Measurements from ENCODE around the gene CXCL9. TPM values are rescaled to one million over a fixed set of nuclear protein-coding genes. Genes with fewer than 3 reads are reported as not detected.

The CXCL9 gene
- total RNA-seq, 6 experiments from 2014 or later, result 0.73 to 3.6 (median 2.6) TPM; not detected in 1

DNA sequence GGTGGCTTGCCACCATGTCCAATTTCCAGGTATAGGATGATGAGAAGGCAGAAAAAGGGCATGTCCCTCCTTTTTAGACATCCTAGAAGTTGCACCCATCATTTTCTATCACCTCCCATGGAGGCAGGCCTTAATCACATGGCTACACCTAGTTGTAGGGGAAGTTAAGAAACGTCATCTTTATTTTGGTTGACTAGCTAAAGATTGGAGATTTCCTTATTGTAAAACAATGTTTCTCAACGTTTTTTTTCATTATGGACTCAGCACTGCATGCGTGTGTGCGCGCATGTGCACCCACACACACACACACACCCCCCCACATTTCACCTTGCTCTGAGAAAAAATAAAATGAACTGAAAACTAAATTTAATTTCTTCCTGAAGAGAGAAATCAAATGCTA is 2.0 kb upstream of the CXCL9 start:
- H3K27ac ChIP-seq, result no peak overlapping the region
- no peak overlapping the region for H3K4me3 ChIP-seq
- peaks cover 0 to 2% (median 0%) of the 10 kb centered on the region in 4 donors for H3K9me3 ChIP-seq
- DNase-seq (no peak), ATAC-seq (no peak)
- no peaks in the 10 kb centered on the region for H3K27me3 ChIP-seq
- intact Hi-C loops (cut with DNase I), result no loop called here
- H3K36me3 ChIP-seq, result no peaks in the 10 kb centered on the region
- WGBS (ENCODE audit: insufficient coverage, low coverage, low lambda C conversion rate, missing lambda C conversion rate), result 86% methylated on average over 5 of the region's 5 CpGs
- TF ChIP-seq, protein P1, sequence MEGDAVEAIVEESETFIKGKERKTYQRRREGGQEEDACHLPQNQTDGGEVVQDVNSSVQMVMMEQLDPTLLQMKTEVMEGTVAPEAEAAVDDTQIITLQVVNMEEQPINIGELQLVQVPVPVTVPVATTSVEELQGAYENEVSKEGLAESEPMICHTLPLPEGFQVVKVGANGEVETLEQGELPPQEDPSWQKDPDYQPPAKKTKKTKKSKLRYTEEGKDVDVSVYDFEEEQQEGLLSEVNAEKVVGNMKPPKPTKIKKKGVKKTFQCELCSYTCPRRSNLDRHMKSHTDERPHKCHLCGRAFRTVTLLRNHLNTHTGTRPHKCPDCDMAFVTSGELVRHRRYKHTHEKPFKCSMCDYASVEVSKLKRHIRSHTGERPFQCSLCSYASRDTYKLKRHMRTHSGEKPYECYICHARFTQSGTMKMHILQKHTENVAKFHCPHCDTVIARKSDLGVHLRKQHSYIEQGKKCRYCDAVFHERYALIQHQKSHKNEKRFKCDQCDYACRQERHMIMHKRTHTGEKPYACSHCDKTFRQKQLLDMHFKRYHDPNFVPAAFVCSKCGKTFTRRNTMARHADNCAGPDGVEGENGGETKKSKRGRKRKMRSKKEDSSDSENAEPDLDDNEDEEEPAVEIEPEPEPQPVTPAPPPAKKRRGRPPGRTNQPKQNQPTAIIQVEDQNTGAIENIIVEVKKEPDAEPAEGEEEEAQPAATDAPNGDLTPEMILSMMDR (IDR thresholded peaks at IDR 0.05), result no peak
- TF ChIP-seq POLR2A (IDR thresholded peaks at IDR 0.05), result no peak
- H3K4me1 ChIP-seq, result peaks cover 0 to 33% (median 12%) of the 10 kb centered on the region in 4 donors

DNA sequence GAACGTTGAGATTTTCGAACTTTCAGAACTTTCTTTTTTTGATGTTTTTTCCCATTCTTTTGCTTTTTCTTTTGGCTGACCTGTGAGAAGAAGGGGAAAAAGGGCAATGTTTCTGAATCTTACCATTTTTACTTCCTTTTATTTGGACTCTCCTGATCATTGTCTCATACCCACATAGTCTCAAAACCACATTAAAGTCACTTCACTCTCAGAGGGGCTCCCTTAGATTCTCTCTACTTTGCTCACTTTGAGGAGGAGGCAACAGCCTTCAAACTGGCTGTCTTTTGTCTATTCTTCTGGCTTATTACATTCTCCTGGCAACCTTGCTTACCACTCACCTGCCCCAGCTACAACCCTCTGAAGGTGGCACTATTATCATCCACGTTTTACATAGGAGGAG is 3.7 kb downstream of the CXCL9 start:
- Histone ChIP-seq H3K36me3 (no peaks in the 10 kb centered on the region), H3K27me3 (no peaks in the 10 kb centered on the region), H3K27ac (no peak overlapping the region), H3K4me3 (no peak overlapping the region), H3K9me3 (no peaks in the 10 kb centered on the region), H3K4me1 (peaks cover 0 to 15% (median 6%) of the 10 kb centered on the region in 4 donors)
- WGBS (ENCODE audit: insufficient coverage, low coverage, low lambda C conversion rate, missing lambda C conversion rate), result 100% methylated on average over 3 of the region's 3 CpGs
- no peak for DNase-seq
- TF ChIP-seq, protein P1 (IDR thresholded peaks at IDR 0.05), result no peak
- TF ChIP-seq POLR2A (IDR thresholded peaks at IDR 0.05), result no peak
- intact Hi-C loops (cut with DNase I), result loop anchor here in 1 of 2 donors (5.0 kb wide), 1 partner anchor 64 kb away; no protein-coding TSS in a partner anchor
- ATAC-seq, result no peak

DNA sequence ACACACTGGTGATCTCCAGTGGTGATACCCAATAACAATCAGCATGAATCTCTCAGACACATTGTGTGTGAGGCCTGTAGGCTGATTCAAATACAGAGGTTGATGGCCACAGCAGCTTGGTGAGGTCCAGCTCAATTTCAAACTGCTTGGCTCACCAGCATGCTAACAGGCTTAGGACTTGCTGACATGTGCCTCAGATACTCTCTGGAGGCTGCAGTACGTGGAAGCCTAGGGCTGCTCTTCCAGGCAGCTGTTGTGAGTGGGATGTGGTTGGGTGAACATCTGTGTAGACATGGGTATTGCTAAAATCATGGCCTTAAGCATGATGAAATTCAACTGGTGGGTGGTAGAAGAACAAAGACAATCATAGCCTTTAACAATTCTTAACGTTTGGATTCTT is 4.3 kb downstream of the CXCL9 start:
- Histone ChIP-seq H3K27me3 (no peaks in the 10 kb centered on the region), H3K9me3 (no peaks in the 10 kb centered on the region), H3K4me1 (peaks cover 0 to 15% (median 6%) of the 10 kb centered on the region in 4 donors), H3K36me3 (no peaks in the 10 kb centered on the region), H3K27ac (no peak overlapping the region), H3K4me3 (no peak overlapping the region)
- DNase-seq, result no peak
- intact Hi-C loops (cut with DNase I), result loop anchor here in 1 of 2 donors (5.0 kb wide), 1 partner anchor 64 kb away; no protein-coding TSS in a partner anchor
- WGBS (ENCODE audit: insufficient coverage, low coverage, low lambda C conversion rate, missing lambda C conversion rate), result 39% methylated on average over 2 of the region's 2 CpGs
- ATAC-seq, result no peak
- TF ChIP-seq POLR2A (IDR thresholded peaks at IDR 0.05), result no peak
- TF ChIP-seq, protein P1 (IDR thresholded peaks at IDR 0.05), result no peak

DNA sequence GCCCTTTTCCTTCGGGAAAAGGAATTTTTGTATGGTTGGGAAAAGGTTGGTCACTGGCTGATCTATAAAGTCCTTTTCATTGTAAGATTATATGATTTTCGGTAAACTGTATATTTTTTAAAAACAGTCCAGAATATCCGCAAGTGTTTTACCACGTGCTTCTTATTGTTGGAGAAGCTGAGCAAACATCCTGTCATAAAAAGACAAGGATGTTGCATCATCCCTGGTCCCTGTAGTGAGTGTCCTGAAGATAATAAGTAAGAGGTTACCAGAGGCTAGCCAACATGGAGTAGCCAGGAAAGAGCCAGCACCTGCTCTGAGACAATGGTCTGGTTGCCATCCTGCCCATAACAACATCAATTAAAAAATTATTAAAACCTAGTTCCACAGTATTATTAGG is 5.1 kb downstream of the CXCL9 start:
- H3K4me1 ChIP-seq, result peaks cover 0 to 8% (median 4%) of the 10 kb centered on the region in 4 donors
- H3K4me3 ChIP-seq, result no peak overlapping the region
- ATAC-seq, result peak; percentile 44 to 85 (median 77)
- no peaks in the 10 kb centered on the region for H3K36me3 ChIP-seq
- H3K9me3 ChIP-seq, result no peaks in the 10 kb centered on the region
- DNase-seq, result no peak
- H3K27me3 ChIP-seq, result no peaks in the 10 kb centered on the region
- no peak overlapping the region for H3K27ac ChIP-seq
- 47% methylated on average over 4 of the region's 4 CpGs for WGBS (ENCODE audit: insufficient coverage, low coverage, low lambda C conversion rate, missing lambda C conversion rate)
- TF ChIP-seq, protein P1 (IDR thresholded peaks at IDR 0.05), result no peak
- no peak for TF ChIP-seq POLR2A (IDR thresholded peaks at IDR 0.05)
- intact Hi-C loops (cut with DNase I), result loop anchor here in 1 of 2 donors (5.0 kb wide), 1 partner anchor 65 kb away; no protein-coding TSS in a partner anchor
